Sigmoid colon (tissue), 7 donors: ENCODE results near the gene ZNF101. TPM values are rescaled to one million over a fixed set of nuclear protein-coding genes. Genes with fewer than 3 reads are reported as not detected.

Experiments used
- DNase-seq: peaks from one replicate; pipeline ENCODE4 v3.0.0-alpha.2; 2019
- H3K27ac ChIP-seq, 4 donors: fragments of 200-600 bp; sonication (generic); one replicate each; pipeline ENCODE4 v1.5.1; 2016 to 2019; ENCODE audit warnings: mild to moderate bottlenecking in 1 of 4
- H3K27me3 ChIP-seq, 3 donors: fragments of 200-600 bp; sonication (generic); one replicate each; pipeline ENCODE4 v1.5.1; 2019; ENCODE audit warnings: mild to moderate bottlenecking in 1 of 3
- H3K36me3 ChIP-seq, 4 donors: fragments of 200-600 bp; sonication (generic); one replicate each; pipeline ENCODE4 v1.5.1; 2016 to 2019
- H3K4me1 ChIP-seq, 4 donors: fragments of 200-600 bp; sonication (generic); one replicate each; pipeline ENCODE4 v1.5.1; 2017 to 2019
- H3K4me3 ChIP-seq, 4 donors: fragments of 200-600 bp; sonication (generic); one replicate each; pipeline ENCODE4 v1.5.1; 2017 to 2019; ENCODE audit warnings: mild to moderate bottlenecking in 2 of 4, moderate library complexity in 1 of 4
- H3K9me3 ChIP-seq, 4 donors: fragments of 200-600 bp in 3 of 4; sonication (generic) in 3 of 4; one replicate each; pipeline versions ENCODE4 v1.5.1 to v1.6.1; 2013 to 2019
- CTCF ChIP-seq, 4 experiments: fragments of 450-650 bp in 3 of 4; fragments of 200-600 bp in 1 of 4; IDR thresholded peaks; one replicate each; pipeline ENCODE4 v1.5.1; 2016 to 2019; ENCODE audit warnings: antibody characterized with exemption in 4 of 4, mild to moderate bottlenecking in 3 of 4, moderate library complexity in 2 of 4
- EP300 ChIP-seq, 4 donors: sonication (generic); formaldehyde crosslinking; IDR thresholded peaks; one replicate each; pipeline ENCODE4 v1.6.1; 2017; ENCODE audit warnings: antibody characterized with exemption in 4 of 4
- POLR2A ChIP-seq, 2 donors: fragments of 450-650 bp; IDR thresholded peaks; one replicate each; pipeline ENCODE4 v1.6.1; 2016; ENCODE audit warnings: antibody characterized with exemption in 2 of 2, mild to moderate bottlenecking in 2 of 2, moderate library complexity in 2 of 2
- POLR2AphosphoS5 ChIP-seq, 4 donors: sonication (generic); formaldehyde crosslinking; IDR thresholded peaks; one replicate each; pipeline ENCODE4 v1.6.1; 2017; ENCODE audit warnings: antibody characterized with exemption in 4 of 4
- WGBS, 2 donors: extraction: QIAGEN DNeasy Blood & Tissue Kit; methylation state at CpG; one replicate each; pipeline ENCODE4 v1.1.7; 2013; 5-methylcytosine and 5-hydroxymethylcytosine counted together
- intact Hi-C: fragments of 100-400 bp; cut with DNase I; formaldehyde crosslinking; loops from one replicate; pipeline ENCODE4 v1.15.1; 2023
- polyA plus RNA-seq, 3 donors: library from polyadenylated mRNA; stranded (reverse); fragments of 200-250 nt; gene quantifications; one replicate each; pipeline ENCODE4 v1.2.3, GENCODE V29; 2013
- total RNA-seq, 4 donors: library from RNA; depleted of rRNA; stranded (reverse); fragments of >200 nt; gene quantifications; one replicate each; pipeline ENCODE4 v1.1.0, GENCODE V29; 2016
- donor health status: healthy with polysubstance abuse.
- donor health status: Bipolar disorder and iron deficiency.
- donor health status: healthy.

The ZNF101 gene
- total and polyA plus RNA-seq, 7 donors = 4.7 to 24.2 (median 6.4) TPM

- Histone ChIP-seq H3K27ac (no peak overlapping the region), H3K36me3 (peaks cover 63 to 100% (median 92%) of the 10 kb centered on the region in 4 donors), H3K4me1 (no peaks in the 10 kb centered on the region), H3K4me3 (no peak overlapping the region), H3K9me3 (no peaks in the 10 kb centered on the region), H3K27me3 (no peaks in the 10 kb centered on the region)
- 96% methylated on average over 23 of the region's 23 CpGs for WGBS, 2 donors
- TF ChIP-seq CTCF (IDR thresholded peaks at IDR 0.05) = no peak
- TF ChIP-seq EP300 (IDR thresholded peaks at IDR 0.05) = no peak
- no peak for TF ChIP-seq POLR2AphosphoS5 (IDR thresholded peaks at IDR 0.05)
- no peak for TF ChIP-seq POLR2A (IDR thresholded peaks at IDR 0.05)
- intact Hi-C loops = no loop called here
- DNase-seq = no peak
Measured at GRCh38 chr19:19653597-19654147, 15.0 kb upstream of the ZNF101 start.

DNA sequence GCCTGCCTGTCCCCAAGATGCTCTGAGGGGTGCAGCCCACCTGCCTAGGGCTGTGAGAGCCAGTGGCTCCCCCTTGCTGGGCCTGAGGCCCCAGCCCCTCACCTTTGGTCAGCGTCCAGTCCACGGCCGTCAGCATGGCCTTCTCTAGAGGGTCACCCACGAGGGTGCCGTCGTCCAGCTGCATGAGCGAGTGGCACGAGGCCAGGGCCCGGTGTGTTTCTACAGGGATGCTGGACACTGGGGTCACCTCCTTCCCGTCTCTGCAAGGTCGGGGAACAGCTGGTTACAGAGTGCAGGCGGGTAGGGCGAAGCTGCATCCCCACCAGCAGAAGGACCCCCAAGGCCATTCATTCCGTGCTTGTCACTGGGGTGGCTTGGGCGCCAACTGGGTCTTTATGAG, 14.2 kb upstream of the ZNF101 start:
- no peaks in the 10 kb centered on the region for H3K9me3 ChIP-seq
- DNase-seq = no peak
- H3K27ac ChIP-seq = no peak overlapping the region
- TF ChIP-seq CTCF (IDR thresholded peaks at IDR 0.05) (no peak), POLR2AphosphoS5 (IDR thresholded peaks at IDR 0.05) (no peak), EP300 (IDR thresholded peaks at IDR 0.05) (no peak), POLR2A (IDR thresholded peaks at IDR 0.05) (no peak)
- intact Hi-C loops = no loop called here
- no peaks in the 10 kb centered on the region for H3K4me1 ChIP-seq
- H3K36me3 ChIP-seq = peaks cover 61 to 100% (median 93%) of the 10 kb centered on the region in 4 donors
- 94 to 97% methylated on average over 15 of the region's 15 CpGs for WGBS, 2 donors
- no peak overlapping the region for H3K4me3 ChIP-seq
- no peaks in the 10 kb centered on the region for H3K27me3 ChIP-seq

DNA sequence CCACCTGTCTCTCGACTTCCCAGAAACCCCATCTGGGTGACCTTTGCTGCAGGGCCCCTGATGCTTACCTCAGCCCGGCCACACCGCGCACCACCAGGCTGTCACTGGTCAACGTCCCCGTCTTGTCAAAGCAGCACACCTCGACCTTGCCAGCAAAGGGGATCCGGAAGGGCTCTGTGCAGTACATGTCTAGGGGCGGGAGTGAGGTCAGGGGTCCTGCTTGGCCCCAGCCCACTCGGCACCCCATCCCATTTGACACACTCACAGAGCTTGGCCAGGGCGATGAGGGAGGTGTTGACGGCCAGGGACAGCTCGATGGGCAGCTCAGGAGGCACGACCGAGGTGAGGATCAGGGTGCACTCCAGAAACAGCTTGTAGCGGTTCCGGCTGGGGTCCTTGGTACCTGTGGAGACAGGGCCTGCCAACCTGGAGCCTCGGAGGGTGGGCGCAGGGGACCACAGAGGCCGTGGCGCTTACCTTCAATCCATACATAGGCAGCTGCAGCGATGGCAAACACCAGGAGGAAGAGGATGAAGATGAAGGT, 13.5 kb upstream of the ZNF101 start:
- no peak for DNase-seq
- Histone ChIP-seq H3K36me3 (peaks cover 55 to 100% (median 88%) of the 10 kb centered on the region in 4 donors), H3K4me1 (no peaks in the 10 kb centered on the region), H3K27me3 (no peaks in the 10 kb centered on the region), H3K27ac (no peak overlapping the region), H3K4me3 (no peak overlapping the region), H3K9me3 (no peaks in the 10 kb centered on the region)
- 96 to 97% methylated on average over 22 of the region's 22 CpGs for WGBS, 2 donors
- TF ChIP-seq POLR2AphosphoS5 (IDR thresholded peaks at IDR 0.05) (no peak), EP300 (IDR thresholded peaks at IDR 0.05) (no peak), CTCF (IDR thresholded peaks at IDR 0.05) (no peak), POLR2A (IDR thresholded peaks at IDR 0.05) (no peak)
- intact Hi-C loops = no loop called here

DNA sequence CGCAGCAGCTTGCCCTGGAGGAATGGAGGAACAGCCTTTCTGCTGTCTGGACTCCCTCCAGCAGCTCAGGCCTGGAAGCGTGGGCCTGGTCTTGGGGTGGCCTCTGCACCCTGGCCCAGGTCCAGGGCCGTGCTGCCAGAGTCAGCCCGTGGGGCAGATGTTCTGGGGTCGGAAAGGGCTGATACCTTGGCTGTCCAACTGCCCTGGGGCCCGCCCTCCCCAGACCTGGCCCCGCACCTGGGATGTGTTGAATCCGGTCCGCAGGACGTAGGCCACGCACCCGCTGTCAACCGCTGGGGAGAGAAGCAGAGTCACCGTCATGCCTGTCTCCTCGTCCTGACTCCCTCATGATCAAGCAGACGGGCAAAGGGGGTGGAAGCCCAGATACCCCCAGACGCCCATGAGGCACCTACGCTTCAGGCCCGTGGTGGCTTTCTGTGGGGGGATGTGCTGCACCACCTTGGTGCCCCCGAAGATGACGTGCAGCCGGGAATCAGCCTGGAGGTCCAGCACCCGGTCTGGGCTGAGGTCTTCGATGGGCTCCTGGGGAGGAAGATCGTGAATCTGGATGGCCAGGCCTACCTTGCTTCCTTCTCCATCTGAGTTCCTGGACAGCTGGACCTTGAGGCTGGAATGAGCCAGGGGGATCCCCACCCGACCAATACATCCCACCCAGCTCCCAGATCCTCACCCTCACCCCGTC, 12.8 kb upstream of the ZNF101 start:
- no peak overlapping the region for H3K4me3 ChIP-seq
- H3K9me3 ChIP-seq = no peaks in the 10 kb centered on the region
- H3K4me1 ChIP-seq = no peaks in the 10 kb centered on the region
- intact Hi-C loops = no loop called here
- no peak overlapping the region for H3K27ac ChIP-seq
- H3K27me3 ChIP-seq = no peaks in the 10 kb centered on the region
- WGBS, 2 donors = 91 to 95% methylated on average over 27 of the region's 27 CpGs
- no peak for TF ChIP-seq POLR2AphosphoS5 (IDR thresholded peaks at IDR 0.05)
- no peak for TF ChIP-seq CTCF (IDR thresholded peaks at IDR 0.05)
- no peak for TF ChIP-seq POLR2A (IDR thresholded peaks at IDR 0.05)
- no peak for TF ChIP-seq EP300 (IDR thresholded peaks at IDR 0.05)
- peaks cover 54 to 95% (median 85%) of the 10 kb centered on the region in 4 donors for H3K36me3 ChIP-seq
- DNase-seq = no peak
